ENCODE results near the gene CPZ. TPM values are rescaled to one million over a fixed set of nuclear protein-coding genes. Genes with fewer than 3 reads are reported as not detected.

CPZ gene
- not detected in 2 replicates for total RNA-seq

- DNase-seq, result no peak
Observed at GRCh38 chr4:8592366-8593263, at the start of gene CPZ. TSS of gene CPZ (plus strand) at chr4:8592765. CDS start at chr4:8592834, 69 bp downstream.

- DNase-seq, result no peak
Observed at GRCh38 chr4:8542776-8543525, 49.6 kb upstream of the CPZ start.

GRCh38 chr4:8543623-8544022 lies 48.9 kb upstream of the CPZ start:
- no peak for DNase-seq

GRCh38 chr4:8544282-8544681 lies 48.3 kb upstream of the CPZ start:
- DNase-seq, result no peak

GRCh38 chr4:8544741-8545438 lies 47.7 kb upstream of the CPZ start:
- no peak for DNase-seq

- DNase-seq, result no peak
Observed at GRCh38 chr4:8545439-8545765, 47.2 kb upstream of the CPZ start.

GRCh38 chr4:8546766-8547107 lies 45.8 kb upstream of the CPZ start:
- no peak for DNase-seq

- peak; percentile 56 for DNase-seq
Observed at GRCh38 chr4:8547108-8547911, 45.3 kb upstream of the CPZ start.

- DNase-seq, result no peak
Observed at GRCh38 chr4:8547912-8548730, 44.4 kb upstream of the CPZ start.

GRCh38 chr4:8548731-8549351 lies 43.7 kb upstream of the CPZ start:
- no peak for DNase-seq

GRCh38 chr4:8549352-8549931 lies 43.1 kb upstream of the CPZ start:
- no peak for DNase-seq

GRCh38 chr4:8550691-8551090 lies 41.9 kb upstream of the CPZ start:
- DNase-seq, result no peak

GRCh38 chr4:8552024-8552423 lies 40.5 kb upstream of the CPZ start:
- DNase-seq, result no peak

- DNase-seq, result no peak
Observed at GRCh38 chr4:8552581-8553205, 39.9 kb upstream of the CPZ start.

GRCh38 chr4:8553216-8553615 lies 39.3 kb upstream of the CPZ start:
- no peak for DNase-seq

- no peak for DNase-seq
Observed at GRCh38 chr4:8553991-8554405, 38.6 kb upstream of the CPZ start.

- no peak for DNase-seq
Observed at GRCh38 chr4:8554555-8555100, 37.9 kb upstream of the CPZ start.

- no peak for DNase-seq
Observed at GRCh38 chr4:8555716-8556115, 36.8 kb upstream of the CPZ start.

- no peak for DNase-seq
Observed at GRCh38 chr4:8556341-8557150, 36.0 kb upstream of the CPZ start.

Data from dermis blood vessel endothelial cell (primary cell).